ENCODE results near the gene PPOX. TPM values are rescaled to one million over a fixed set of nuclear protein-coding genes. Genes with fewer than 3 reads are reported as not detected.

The PPOX gene
- total RNA-seq, 2 donors from 2014 or later: 46.4 to 47.2 TPM

- Histone ChIP-seq H3K36me3 (ENCODE audit: control insufficient read depth, insufficient read depth, low read length) (peaks cover 15% of the 10 kb centered on the region), H3K4me1 (ENCODE audit: control insufficient read depth, insufficient read depth, low read length) (no peaks in the 10 kb centered on the region), H3K27me3 (ENCODE audit: control insufficient read depth, insufficient read depth, low read length, poor library complexity, severe bottlenecking) (no peaks in the 10 kb centered on the region), H3K4me3 (ENCODE audit: low read length) (peak overlapping the region; percentile 99), H3K9me3 (ENCODE audit: control insufficient read depth, low read length) (no peaks in the 10 kb centered on the region), H3K27ac (ENCODE audit: low read depth, low read length) (no peak overlapping the region), H3K9ac (ENCODE audit: extremely low read depth, low read length, poor library complexity, severe bottlenecking) (peak overlapping the region; percentile 97)
- H3K4me1 Mint-ChIP-seq: peaks cover 12% of the 10 kb centered on the region
- TF ChIP-seq, protein P1, sequence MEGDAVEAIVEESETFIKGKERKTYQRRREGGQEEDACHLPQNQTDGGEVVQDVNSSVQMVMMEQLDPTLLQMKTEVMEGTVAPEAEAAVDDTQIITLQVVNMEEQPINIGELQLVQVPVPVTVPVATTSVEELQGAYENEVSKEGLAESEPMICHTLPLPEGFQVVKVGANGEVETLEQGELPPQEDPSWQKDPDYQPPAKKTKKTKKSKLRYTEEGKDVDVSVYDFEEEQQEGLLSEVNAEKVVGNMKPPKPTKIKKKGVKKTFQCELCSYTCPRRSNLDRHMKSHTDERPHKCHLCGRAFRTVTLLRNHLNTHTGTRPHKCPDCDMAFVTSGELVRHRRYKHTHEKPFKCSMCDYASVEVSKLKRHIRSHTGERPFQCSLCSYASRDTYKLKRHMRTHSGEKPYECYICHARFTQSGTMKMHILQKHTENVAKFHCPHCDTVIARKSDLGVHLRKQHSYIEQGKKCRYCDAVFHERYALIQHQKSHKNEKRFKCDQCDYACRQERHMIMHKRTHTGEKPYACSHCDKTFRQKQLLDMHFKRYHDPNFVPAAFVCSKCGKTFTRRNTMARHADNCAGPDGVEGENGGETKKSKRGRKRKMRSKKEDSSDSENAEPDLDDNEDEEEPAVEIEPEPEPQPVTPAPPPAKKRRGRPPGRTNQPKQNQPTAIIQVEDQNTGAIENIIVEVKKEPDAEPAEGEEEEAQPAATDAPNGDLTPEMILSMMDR (conservative IDR thresholded peaks at IDR 0.05): no peak
- peaks cover 12% of the 10 kb centered on the region for H3K36me3 Mint-ChIP-seq (ENCODE audit: low read depth)
- H3K27ac Mint-ChIP-seq: peak overlapping the region; percentile 100
- WGBS, 2 experiments (ENCODE audit: insufficient coverage in 1 of 2, insufficient read length in 1 of 2): 35 to 100% methylated on average over 2 to 9 of the region's 9 CpGs
- H3K4me3 Mint-ChIP-seq: peak overlapping the region; percentile 90
- H3K9me3 Mint-ChIP-seq: no peaks in the 10 kb centered on the region
- no peak for DNase-seq
- H3K27me3 Mint-ChIP-seq (ENCODE audit: insufficient read depth): no peaks in the 10 kb centered on the region
Measured at GRCh38 chr1:161153176-161153575, 13.1 kb upstream of the PPOX start.

DNA sequence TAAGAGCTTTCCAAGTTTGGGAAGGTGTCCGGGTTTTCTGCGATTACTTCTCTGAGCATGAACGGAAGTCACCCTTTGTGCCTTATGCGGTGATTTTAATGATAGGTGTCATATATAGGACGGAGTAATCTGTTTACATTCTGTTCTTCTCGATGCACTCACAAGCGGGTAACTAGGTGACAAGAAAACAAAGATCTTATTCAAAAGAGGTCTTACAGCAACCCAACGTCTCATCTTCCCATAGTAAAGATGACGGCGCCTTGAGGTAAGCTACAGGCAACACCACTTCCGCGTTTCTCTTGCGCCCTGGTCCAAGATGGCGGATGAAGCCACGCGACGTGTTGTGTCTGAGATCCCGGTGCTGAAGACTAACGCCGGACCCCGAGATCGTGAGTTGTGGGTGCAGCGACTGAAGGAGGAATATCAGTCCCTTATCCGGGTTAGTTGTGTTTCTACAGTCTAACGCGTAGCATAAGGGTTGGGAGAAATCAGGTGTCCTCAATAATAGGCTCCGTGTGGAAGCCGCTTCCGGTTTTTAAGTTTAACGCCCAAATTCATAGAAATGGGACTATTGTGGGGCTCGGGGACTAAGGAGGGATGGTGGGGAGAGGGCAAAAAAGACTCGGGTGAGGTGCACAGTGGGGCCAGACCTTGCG, 12.4 kb upstream of the PPOX start, which contains the start of gene UFC1:
UFC1 (plus strand) TSS at position 297 of the 656 bp plus-strand sequence; CDS start at position 317, 20 bp downstream.
- no peaks in the 10 kb centered on the region for H3K9me3 ChIP-seq (ENCODE audit: control insufficient read depth, low read length)
- Mint-ChIP-seq H3K4me1 (peaks cover 16% of the 10 kb centered on the region), H3K4me3 (peak within 1 kb of the TSS; percentile 90), H3K9me3 (no peaks in the 10 kb centered on the region), H3K27me3 (ENCODE audit: insufficient read depth) (no peaks in the 10 kb centered on the region), H3K27ac (peak within 1 kb of the TSS; percentile 100), H3K36me3 (ENCODE audit: low read depth) (peaks cover 15% of the 10 kb centered on the region)
- peaks cover 21% of the 10 kb centered on the region for H3K36me3 ChIP-seq (ENCODE audit: control insufficient read depth, insufficient read depth, low read length)
- peak within 1 kb of the TSS; percentile 88 for H3K27ac ChIP-seq (ENCODE audit: low read depth, low read length)
- TF ChIP-seq, protein P1 (conservative IDR thresholded peaks at IDR 0.05): no peak
- 1 to 2% methylated on average over 29 to 33 of the region's 33 CpGs for WGBS, 2 experiments (ENCODE audit: insufficient coverage in 1 of 2, insufficient read length in 1 of 2)
- H3K4me3 ChIP-seq (ENCODE audit: low read length): peak within 1 kb of the TSS; percentile 99
- no peaks in the 10 kb centered on the region for H3K27me3 ChIP-seq (ENCODE audit: control insufficient read depth, insufficient read depth, low read length, poor library complexity, severe bottlenecking)
- DNase-seq: peak; percentile 89
- peak within 1 kb of the TSS; percentile 97 for H3K9ac ChIP-seq (ENCODE audit: extremely low read depth, low read length, poor library complexity, severe bottlenecking)
- no peaks in the 10 kb centered on the region for H3K4me1 ChIP-seq (ENCODE audit: control insufficient read depth, insufficient read depth, low read length)

DNA sequence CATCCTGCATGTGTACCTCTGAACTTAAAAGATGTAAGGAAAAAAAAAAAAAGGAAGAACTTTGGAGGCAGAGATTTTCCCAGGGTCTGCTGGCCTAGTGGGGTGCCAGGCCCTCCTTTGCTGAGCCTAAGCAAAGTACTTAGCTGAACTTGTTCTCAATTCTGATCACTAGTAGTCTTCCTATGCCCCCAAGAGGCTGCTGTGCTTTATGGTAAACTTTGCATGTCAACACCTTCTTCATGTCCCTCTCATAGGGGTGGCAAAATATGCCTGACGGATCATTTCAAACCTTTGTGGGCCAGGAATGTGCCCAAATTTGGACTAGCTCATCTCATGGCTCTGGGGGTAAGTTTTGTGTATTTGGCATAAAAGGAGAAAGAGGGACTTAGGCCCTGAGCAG, 8.4 kb upstream of the PPOX start:
- Histone ChIP-seq H3K4me1 (ENCODE audit: control insufficient read depth, insufficient read depth, low read length) (no peaks in the 10 kb centered on the region), H3K36me3 (ENCODE audit: control insufficient read depth, insufficient read depth, low read length) (peaks cover 37% of the 10 kb centered on the region), H3K27me3 (ENCODE audit: control insufficient read depth, insufficient read depth, low read length, poor library complexity, severe bottlenecking) (no peaks in the 10 kb centered on the region), H3K27ac (ENCODE audit: low read depth, low read length) (no peak overlapping the region), H3K9ac (ENCODE audit: extremely low read depth, low read length, poor library complexity, severe bottlenecking) (no peak overlapping the region), H3K9me3 (ENCODE audit: control insufficient read depth, low read length) (no peaks in the 10 kb centered on the region), H3K4me3 (ENCODE audit: low read length) (no peak overlapping the region)
- TF ChIP-seq, protein P1 (conservative IDR thresholded peaks at IDR 0.05): no peak
- WGBS, 2 experiments (ENCODE audit: insufficient coverage in 1 of 2, insufficient read length in 1 of 2): 94 to 100% methylated on average over 1 of the region's 1 CpG
- no peak overlapping the region for H3K27ac Mint-ChIP-seq
- no peak for DNase-seq
- H3K9me3 Mint-ChIP-seq: no peaks in the 10 kb centered on the region
- no peaks in the 10 kb centered on the region for H3K27me3 Mint-ChIP-seq (ENCODE audit: insufficient read depth)
- peaks cover 21% of the 10 kb centered on the region for H3K36me3 Mint-ChIP-seq (ENCODE audit: low read depth)
- no peak overlapping the region for H3K4me3 Mint-ChIP-seq
- H3K4me1 Mint-ChIP-seq: peaks cover 25% of the 10 kb centered on the region

Measured in endodermal cell (in vitro differentiated cells).